ENCODE results near the gene PSAP.

GRCh38 chr10:71865561-71866041 is 14.6 kb upstream of the PSAP start:
- TF ChIP-seq MAX (CRISPR knock-in tag; IDR thresholded peaks at IDR 0.05) (no peak), CTCF (IDR thresholded peaks at IDR 0.05) (no peak), SMAD4 (CRISPR knock-in tag; IDR thresholded peaks at IDR 0.05) (no peak), FOXP1 (CRISPR knock-in tag; IDR thresholded peaks at IDR 0.05; ENCODE audit: borderline replicate concordance) (no peak), USF1 (CRISPR knock-in tag; IDR thresholded peaks at IDR 0.05) (no peak)
